UCSD-AML1 (cell line): ENCODE measurements around the gene MMP27.

Source experiments
- DNase-seq: peaks from one replicate; lab custom pipeline; 2025; ENCODE audit not compliant: unreplicated experiment; lab: John Stamatoyannopoulos, UW

Gene MMP27

GRCh38 chr11:102703826-102704493 is 1.6 kb downstream of the MMP27 start:
- DNase-seq = no peak

DNA sequence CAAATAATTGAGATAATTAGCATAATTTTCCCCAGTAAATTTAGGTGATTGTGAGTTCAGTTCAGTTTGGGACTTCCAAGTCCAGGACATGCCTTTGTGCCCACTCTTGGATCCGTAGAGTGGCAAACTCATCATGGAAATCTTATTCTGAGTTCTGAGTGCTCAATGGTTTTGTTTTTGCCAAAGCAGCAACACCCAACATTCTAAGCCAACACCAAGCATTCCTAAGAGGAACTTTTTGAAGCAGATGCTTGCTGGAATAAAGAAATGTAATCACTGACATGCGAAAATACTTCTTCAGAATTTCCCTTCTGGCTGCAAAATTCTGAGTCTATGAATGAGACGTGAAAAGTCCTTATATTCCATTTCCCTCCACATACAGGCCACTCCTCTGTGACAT is 10.4 kb downstream of the MMP27 start:
- no peak for DNase-seq

DNA sequence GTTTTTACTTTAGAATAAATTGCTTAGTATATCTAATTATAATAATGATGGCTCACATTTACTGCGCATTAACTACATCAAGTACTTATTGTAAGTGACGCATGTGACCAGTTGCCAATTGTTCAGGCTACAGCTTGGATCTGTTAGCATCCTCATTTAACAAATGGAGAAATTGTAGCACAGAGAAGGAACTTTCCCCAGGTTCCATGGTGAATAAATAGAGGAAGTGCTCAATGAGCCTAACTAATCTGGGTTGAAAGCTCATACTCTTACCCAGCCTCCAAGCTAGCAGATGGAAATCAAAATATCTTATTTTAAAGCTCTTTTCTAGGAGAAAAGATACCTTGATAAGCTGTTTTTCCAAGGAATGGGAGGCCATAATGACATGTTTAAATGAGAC is 19.8 kb downstream of the MMP27 start:
- DNase-seq = no peak

DNA sequence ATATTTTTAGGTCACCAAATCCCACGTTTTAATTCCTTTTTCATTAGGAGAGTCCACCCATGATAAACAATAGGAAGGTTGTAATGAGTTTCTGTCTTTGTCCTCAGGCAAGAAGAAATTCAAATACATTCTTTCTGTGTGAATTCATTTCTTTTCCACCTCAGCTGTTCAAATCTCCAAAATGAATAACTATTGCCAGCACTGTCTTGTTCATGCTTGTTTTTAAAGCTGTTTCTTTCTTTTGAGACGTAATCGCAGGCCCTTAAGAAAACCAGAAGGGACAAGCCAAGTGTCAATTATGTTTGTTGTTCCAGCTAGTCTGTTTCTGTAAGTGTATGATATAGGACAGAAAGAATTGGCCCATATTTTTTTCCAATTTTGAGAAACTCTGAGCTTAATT is 20.2 kb downstream of the MMP27 start:
- DNase-seq = no peak

GRCh38 chr11:102683277-102683676 is 22.3 kb downstream of the MMP27 start:
- DNase-seq = no peak

GRCh38 chr11:102680945-102681344 is 24.6 kb downstream of the MMP27 start:
- DNase-seq = no peak

DNA sequence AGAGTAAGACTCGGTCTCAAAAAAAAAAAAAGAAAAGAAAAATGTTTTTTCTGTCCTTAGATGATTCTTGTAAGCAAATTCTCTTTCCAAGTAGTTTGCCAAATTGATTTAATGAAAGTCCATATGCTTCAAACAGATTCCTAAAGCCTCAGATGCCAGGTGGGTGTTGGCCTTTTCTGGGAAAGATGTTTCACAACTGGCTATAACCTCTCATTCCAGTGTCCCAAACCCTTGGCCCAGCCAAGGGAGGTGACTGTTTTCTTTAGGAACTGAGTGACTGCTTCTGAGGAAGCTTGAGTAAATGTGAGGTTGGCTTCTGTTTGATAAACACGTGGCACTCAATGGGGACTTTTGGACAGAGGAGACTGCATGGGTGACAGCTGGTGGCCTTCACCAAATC is 27.5 kb downstream of the MMP27 start:
- DNase-seq = no peak

GRCh38 chr11:102676084-102676483 is 29.5 kb downstream of the MMP27 start:
- DNase-seq = no peak

DNA sequence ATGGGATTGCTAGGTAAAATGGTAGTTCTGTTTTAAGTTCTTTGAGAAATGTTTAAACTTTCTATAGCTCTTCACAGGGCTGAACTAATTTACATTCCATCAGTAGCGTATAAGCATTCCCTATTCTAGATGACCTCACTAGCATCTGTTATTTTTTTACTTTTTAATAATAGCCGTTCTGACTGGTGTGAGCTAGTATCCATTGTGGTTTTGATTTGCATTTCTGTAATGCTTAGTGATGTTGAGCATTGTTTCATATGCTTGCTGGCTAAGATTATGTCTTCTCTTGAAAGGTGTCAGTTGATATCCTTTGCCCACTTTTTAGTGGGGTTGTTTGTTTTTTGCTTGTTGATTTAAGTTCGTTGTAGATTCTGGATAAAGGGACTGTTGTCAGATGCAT is 35.9 kb downstream of the MMP27 start:
- DNase-seq = no peak

GRCh38 chr11:102666331-102666957 is 39.1 kb downstream of the MMP27 start:
- DNase-seq = no peak

- peak; percentile 16 for DNase-seq
Observed at GRCh38 chr11:102664001-102664752, 41.4 kb downstream of the MMP27 start.

GRCh38 chr11:102662607-102663006 is 43.0 kb downstream of the MMP27 start:
- DNase-seq = no peak

GRCh38 chr11:102661040-102661439 is 44.5 kb downstream of the MMP27 start:
- DNase-seq = no peak

- DNase-seq = no peak
Observed at GRCh38 chr11:102656528-102656927, 49.0 kb downstream of the MMP27 start.

- no peak for DNase-seq
Observed at GRCh38 chr11:102655547-102655946, 50.0 kb downstream of the MMP27 start.

DNA sequence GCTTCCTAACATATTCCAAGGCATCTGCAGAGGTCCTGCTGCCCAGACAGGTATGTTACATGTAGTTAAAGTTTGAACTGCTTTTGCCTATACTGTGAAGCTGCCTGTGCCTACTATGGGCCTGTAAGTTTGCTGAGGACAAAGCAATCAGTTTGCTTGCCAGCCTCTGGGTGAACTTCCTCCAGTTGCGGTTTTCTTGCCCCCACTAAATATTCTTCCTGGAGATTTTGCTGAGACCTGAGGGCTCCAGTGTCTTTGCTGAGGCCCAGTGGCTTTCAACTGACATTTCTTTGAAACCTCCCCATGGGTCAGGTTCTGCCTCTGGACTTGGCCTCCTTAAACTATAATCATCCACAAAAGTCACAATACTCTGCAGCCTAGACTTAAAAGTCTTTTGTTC is 50.8 kb downstream of the MMP27 start:
- DNase-seq = no peak

DNA sequence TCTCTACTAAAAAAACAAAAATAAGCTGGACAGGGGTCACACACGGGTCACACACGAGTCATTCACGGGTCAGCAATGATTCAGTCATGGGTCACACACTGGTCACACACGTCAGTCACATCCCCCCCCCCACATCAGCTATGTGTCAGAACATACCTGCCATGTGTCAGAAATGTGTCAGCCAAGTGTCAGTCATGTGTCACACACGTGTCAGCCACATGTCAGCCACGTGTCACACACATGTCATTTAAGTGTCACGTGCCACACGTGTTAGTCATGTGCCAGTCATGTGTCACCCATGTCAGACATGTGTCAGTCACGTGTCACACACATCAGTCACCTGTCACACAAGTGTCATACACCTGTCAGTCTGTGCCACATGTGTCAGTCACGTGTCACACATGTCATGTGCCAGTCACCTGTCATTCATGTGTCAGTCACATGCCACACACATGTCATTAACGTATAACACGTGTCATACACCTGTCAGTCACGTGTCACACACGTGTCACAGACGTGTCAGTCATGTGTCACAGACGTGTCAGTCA is 51.8 kb downstream of the MMP27 start:
- DNase-seq = no peak

- DNase-seq = no peak
Observed at GRCh38 chr11:102647430-102647829, 58.1 kb downstream of the MMP27 start.

DNA sequence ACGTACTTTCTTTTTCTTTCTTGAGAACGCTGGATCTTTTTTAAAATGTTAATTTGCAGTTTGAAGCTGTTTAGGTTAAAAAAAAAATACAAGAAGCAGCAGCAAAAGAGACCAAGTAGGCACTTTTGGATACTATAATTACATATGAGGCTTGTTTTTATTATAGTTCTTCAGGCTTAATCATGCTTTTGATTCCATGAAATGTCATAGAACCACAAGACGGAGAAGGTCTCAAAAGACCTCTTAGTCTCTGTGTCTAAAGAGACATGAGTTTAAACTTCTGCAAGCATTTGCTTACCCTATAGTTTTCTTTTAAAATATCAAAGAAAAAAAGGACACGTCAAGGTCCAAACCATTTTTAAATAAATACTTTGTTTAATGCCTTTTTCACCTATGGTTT is 61.6 kb downstream of the MMP27 start:
- no peak for DNase-seq
